ENCODE data around the gene EVX2.

EVX2 gene

GRCh38 chr2:176066645-176067588, 16.8 kb downstream of the EVX2 start:
- FAIRE-seq (no peak), DNase-seq (ENCODE audit: low spot score) (no peak)

DNA sequence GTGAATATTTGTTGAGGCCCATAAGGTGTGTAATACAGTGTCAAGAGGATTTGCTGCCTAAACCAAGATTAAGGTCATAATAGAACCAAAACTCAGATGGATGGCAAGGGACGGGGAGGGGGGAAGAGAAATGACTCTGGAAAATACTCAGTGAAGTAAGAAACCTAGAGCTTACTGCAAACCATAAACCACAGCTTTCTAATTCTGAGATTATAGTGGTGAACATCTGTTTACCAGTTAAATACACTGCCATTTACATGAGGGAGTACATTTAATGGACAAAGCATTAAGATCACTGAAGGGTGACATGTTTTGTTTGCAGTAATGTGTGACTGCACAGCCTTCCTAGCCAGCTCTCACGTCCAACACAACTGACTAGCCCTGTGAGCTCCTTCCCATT, 19.8 kb downstream of the EVX2 start:
- DNase-seq (ENCODE audit: low spot score) (no peak), FAIRE-seq (no peak)

DNA sequence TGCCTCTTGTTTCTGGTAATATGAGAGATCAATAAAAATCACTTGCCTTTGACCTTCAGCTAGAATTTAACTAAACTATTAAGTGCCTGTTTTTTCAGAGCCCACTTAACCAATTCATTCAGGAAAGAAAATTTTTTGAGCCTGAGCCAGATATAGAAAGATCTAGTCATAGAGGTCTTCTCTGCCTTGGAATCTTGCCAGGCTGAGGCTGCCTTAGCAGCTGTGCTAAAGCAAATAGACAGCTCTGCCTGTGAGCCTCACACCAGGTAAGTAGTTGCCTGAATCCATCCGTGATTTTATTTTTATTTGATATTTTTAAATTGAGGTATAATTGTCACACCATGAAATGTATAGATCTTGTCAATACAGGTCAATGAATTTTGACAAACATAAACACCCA, 27.4 kb downstream of the EVX2 start:
- no peak for DNase-seq (ENCODE audit: low spot score)
- no peak for FAIRE-seq

DNA sequence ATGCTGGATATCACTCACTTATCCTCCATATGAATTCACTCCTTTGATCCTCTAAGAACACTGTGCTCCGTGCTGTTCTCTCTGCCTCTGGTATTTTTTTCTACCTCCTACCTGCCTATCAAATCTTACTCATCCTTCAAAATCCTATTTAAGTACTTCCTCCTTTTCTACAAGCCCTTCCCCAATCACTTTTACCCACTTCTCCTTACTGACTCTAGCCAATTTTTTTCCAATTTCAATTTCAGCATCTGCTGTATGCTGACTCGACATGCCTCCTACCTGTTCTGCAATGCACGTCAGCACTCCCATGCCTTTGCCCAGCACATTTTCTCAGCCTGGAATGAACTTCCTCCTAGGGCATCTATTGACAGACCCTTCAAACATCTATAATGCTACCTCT, 44.4 kb downstream of the EVX2 start:
- FAIRE-seq (no peak), DNase-seq (ENCODE audit: low spot score) (no peak)

GRCh38 chr2:176038694-176039093, 45.1 kb downstream of the EVX2 start:
- DNase-seq (ENCODE audit: low spot score): no peak
- FAIRE-seq: no peak

DNA sequence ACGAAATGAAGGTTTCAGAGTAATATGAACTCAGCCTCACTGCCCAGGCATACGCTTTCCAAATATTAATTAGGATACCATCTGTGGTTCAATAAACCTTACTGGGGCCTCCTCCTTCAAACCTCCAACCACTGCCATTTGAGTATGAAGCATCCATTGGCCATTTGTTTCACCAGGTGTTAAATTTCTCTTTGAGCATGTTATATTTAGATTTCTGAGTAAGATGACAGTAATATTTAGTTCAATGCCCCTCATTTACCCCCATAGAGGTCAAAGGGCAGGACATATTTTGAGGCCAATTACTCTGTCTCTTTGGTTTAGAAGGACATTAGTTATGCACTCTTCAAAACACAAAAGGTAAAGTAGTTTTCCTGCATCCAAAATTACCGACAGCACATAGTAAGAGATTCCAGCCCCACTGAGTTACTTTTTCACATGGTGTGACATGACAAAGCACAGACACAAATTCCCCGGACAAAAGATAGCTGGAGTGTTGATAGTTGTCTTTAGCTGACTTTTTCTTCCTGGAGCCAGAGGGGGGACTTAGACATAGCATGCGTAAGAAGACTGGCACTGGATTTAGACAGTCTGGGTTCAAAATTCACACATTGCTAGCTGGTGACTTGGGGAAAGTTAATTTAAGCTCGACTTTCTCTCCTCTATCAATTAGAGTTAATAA, 48.6 kb downstream of the EVX2 start:
- DNase-seq (ENCODE audit: low spot score) (no peak), FAIRE-seq (no peak)

- FAIRE-seq: no peak
- DNase-seq (ENCODE audit: low spot score): no peak
Measured at GRCh38 chr2:176027806-176028205, 56.0 kb downstream of the EVX2 start.
